Adrenal gland (tissue), 5 donors: ENCODE results near the gene CAMK1.

Experiments
- CTCF ChIP-seq, 6 experiments: fragments of 450-650 bp in 4 of 6; fragments of 200-600 bp in 2 of 6; sonication (generic) in 1 of 6; IDR thresholded peaks; 1 replicate in 5 of 6; 2 replicates in 1 of 6; pipeline versions ENCODE4 v1.5.1 to v1.8.0; 2016 to 2021; ENCODE audit warnings: antibody characterized with exemption in 6 of 6, mild to moderate bottlenecking in 2 of 6, moderate library complexity in 1 of 6
- POLR2A ChIP-seq, 2 donors: fragments of 450-650 bp; IDR thresholded peaks; one replicate each; pipeline ENCODE4 v1.6.1; 2017; ENCODE audit warnings: antibody characterized with exemption in 2 of 2, mild to moderate bottlenecking in 2 of 2, moderate library complexity in 1 of 2
- donor health status: DM: no; HTN: no; CAD: no.

- TF ChIP-seq CTCF (IDR thresholded peaks at IDR 0.05): no peak
- no peak for TF ChIP-seq POLR2A (IDR thresholded peaks at IDR 0.05)
Observed at GRCh38 chr3:9791790-9792404, 22.1 kb upstream of the CAMK1 start.
